Subcutaneous adipose tissue (tissue), 4 donors: Measurements from ENCODE around the gene PPP1R15A. TPM values are rescaled to one million over a fixed set of nuclear protein-coding genes. Genes with fewer than 3 reads are reported as not detected.

ENCODE experiments used
- CTCF ChIP-seq: fragments of 450-650 bp; IDR thresholded peaks from one replicate; pipeline ENCODE4 v1.5.1; 2016; ENCODE audit warnings: low read depth, mild to moderate bottlenecking, control low read depth, antibody characterized with exemption, moderate library complexity
- total RNA-seq, 4 donors: library from RNA; depleted of rRNA; stranded (reverse); fragments of >200 nt; gene quantifications; one replicate each; pipeline ENCODE4 v1.1.0, GENCODE V29; 2016

PPP1R15A gene
- total RNA-seq: 10 to 100 TPM; 30.5 to 81.7 (median 48.3) TPM

GRCh38 chr19:48872182-48872883 lies at the start of gene PPP1R15A:
Gene PPP1R15A, plus strand, starts transcription at chr19:48872421. Its CDS starts 813 bp downstream, at chr19:48873234.
- no peak for TF ChIP-seq CTCF

- TF ChIP-seq CTCF: no peak
Observed at GRCh38 chr19:48822514-48822913, 49.7 kb upstream of the PPP1R15A start.

GRCh38 chr19:48826606-48827020 lies 45.6 kb upstream of the PPP1R15A start:
- no peak for TF ChIP-seq CTCF

- no peak for TF ChIP-seq CTCF
Observed at GRCh38 chr19:48830088-48830487, 42.1 kb upstream of the PPP1R15A start.

- TF ChIP-seq CTCF: no peak
Observed at GRCh38 chr19:48830965-48831364, 41.3 kb upstream of the PPP1R15A start.

- TF ChIP-seq CTCF: no peak
Observed at GRCh38 chr19:48833049-48833448, 39.2 kb upstream of the PPP1R15A start.

GRCh38 chr19:48833977-48834376 lies 38.2 kb upstream of the PPP1R15A start:
- TF ChIP-seq CTCF: no peak
